PC-9 (cell line): Measurements from ENCODE around the gene CHPT1.
"Not testable (repeated sequence)": the region's sequence is repeated elsewhere in the genome, so short reads cannot be mapped to it uniquely, and the experiment has no call there.

ENCODE experiments used
- CTCF ChIP-seq: fragments of 200-600 bp; sonication (generic); conservative IDR thresholded peaks from 2 replicates; pipeline ENCODE4 v1.6.1; 2017; ENCODE audit warnings: mixed run types, antibody characterized with exemption, mild to moderate bottlenecking, moderate library complexity
- EZH2 ChIP-seq: fragments of 200-600 bp; sonication (generic); IDR thresholded peaks from 2 replicates; pipeline ENCODE4 v1.8.0; 2017; ENCODE audit warnings: antibody characterized with exemption, low read depth

DNA sequence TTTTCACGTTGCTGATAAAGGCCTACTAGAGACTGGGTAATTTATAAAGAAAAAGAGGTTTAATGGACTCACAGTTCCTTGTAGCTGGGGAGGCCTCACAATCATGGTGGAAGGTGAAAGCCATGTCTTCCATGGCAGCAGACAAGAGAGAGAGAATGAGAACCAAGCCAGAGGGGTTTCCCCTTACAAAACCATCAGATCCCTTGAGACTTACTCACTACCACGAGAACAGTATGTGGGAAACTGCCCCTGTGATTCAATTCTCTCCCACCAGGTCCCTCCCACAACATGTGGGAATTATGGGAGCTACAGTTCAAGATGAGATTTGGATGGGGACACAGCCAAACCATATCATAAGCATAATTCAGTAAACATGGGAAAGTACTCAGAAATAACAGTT, 36.8 kb upstream of the CHPT1 start:
- TF ChIP-seq CTCF, EZH2: not testable (repeated sequence)
